ENCODE measurements around the gene DECR2. TPM values are rescaled to one million over a fixed set of nuclear protein-coding genes. Genes with fewer than 3 reads are reported as not detected.
A peak's percentile ranks its signal among the peaks of the same experiment; 100 is the strongest.
"Not testable (repeated sequence)": the region's sequence is repeated elsewhere in the genome, so short reads cannot be mapped to it uniquely, and the experiment has no call there.

The DECR2 gene
- total RNA-seq, 4 donors from 2014 or later = 10.6 to 106 (median 31.9) TPM

GRCh38 chr16:381012-381788, 20.5 kb upstream of the DECR2 start:
- no peak for DNase-seq
- Histone ChIP-seq H3K27ac (peak overlapping the region; percentile 28 to 64), H3K4me1 (no peaks in the 10 kb centered on the region), H3K27me3 (no peaks in the 10 kb centered on the region), H3K36me3 (no peaks in the 10 kb centered on the region), H3K4me3 (peak overlapping the region; percentile 59 to 97), H3K9me3 (no peaks in the 10 kb centered on the region)
- intact Hi-C loops (cut with DNase I; ENCODE audit: low total_unique reads) = no loop called here
- TF ChIP-seq, protein P1, sequence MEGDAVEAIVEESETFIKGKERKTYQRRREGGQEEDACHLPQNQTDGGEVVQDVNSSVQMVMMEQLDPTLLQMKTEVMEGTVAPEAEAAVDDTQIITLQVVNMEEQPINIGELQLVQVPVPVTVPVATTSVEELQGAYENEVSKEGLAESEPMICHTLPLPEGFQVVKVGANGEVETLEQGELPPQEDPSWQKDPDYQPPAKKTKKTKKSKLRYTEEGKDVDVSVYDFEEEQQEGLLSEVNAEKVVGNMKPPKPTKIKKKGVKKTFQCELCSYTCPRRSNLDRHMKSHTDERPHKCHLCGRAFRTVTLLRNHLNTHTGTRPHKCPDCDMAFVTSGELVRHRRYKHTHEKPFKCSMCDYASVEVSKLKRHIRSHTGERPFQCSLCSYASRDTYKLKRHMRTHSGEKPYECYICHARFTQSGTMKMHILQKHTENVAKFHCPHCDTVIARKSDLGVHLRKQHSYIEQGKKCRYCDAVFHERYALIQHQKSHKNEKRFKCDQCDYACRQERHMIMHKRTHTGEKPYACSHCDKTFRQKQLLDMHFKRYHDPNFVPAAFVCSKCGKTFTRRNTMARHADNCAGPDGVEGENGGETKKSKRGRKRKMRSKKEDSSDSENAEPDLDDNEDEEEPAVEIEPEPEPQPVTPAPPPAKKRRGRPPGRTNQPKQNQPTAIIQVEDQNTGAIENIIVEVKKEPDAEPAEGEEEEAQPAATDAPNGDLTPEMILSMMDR (IDR thresholded peaks at IDR 0.05) = no peak
- TF ChIP-seq POLR2A (IDR thresholded peaks at IDR 0.05) = no peak

- peak; percentile 54 to 59 for DNase-seq
- intact Hi-C loops (cut with DNase I; ENCODE audit: low total_unique reads) = no loop called here
- Histone ChIP-seq H3K27me3 (no peaks in the 10 kb centered on the region), H3K9me3 (no peaks in the 10 kb centered on the region), H3K27ac (peak within 1 kb of the TSS; percentile 70 to 72), H3K36me3 (no peaks in the 10 kb centered on the region), H3K4me1 (no peaks in the 10 kb centered on the region), H3K4me3 (peak within 1 kb of the TSS; percentile 59 to 97)
- TF ChIP-seq, protein P1 (IDR thresholded peaks at IDR 0.05) = no peak
- TF ChIP-seq POLR2A (IDR thresholded peaks at IDR 0.05) = peak in 1 of 2 donors; percentile 45
Measured at GRCh38 chr16:381789-382717, 19.6 kb upstream of the DECR2 start, which contains the start of gene PGAP6. Gene PGAP6, minus strand, starts transcription at chr16:381978. Its CDS starts 157 bp downstream, at chr16:381821.

GRCh38 chr16:383326-384051, 18.2 kb upstream of the DECR2 start:
- intact Hi-C loops (cut with DNase I; ENCODE audit: low total_unique reads) = no loop called here
- no peaks in the 10 kb centered on the region for H3K27me3 ChIP-seq
- H3K27ac ChIP-seq = no peak overlapping the region
- no peaks in the 10 kb centered on the region for H3K4me1 ChIP-seq
- no peak overlapping the region for H3K4me3 ChIP-seq
- no peak for DNase-seq
- H3K36me3 ChIP-seq = no peaks in the 10 kb centered on the region
- TF ChIP-seq POLR2A (IDR thresholded peaks at IDR 0.05) = peak in 1 of 2 donors; percentile 22
- TF ChIP-seq, protein P1 (IDR thresholded peaks at IDR 0.05) = no peak
- H3K9me3 ChIP-seq = no peaks in the 10 kb centered on the region

DNA sequence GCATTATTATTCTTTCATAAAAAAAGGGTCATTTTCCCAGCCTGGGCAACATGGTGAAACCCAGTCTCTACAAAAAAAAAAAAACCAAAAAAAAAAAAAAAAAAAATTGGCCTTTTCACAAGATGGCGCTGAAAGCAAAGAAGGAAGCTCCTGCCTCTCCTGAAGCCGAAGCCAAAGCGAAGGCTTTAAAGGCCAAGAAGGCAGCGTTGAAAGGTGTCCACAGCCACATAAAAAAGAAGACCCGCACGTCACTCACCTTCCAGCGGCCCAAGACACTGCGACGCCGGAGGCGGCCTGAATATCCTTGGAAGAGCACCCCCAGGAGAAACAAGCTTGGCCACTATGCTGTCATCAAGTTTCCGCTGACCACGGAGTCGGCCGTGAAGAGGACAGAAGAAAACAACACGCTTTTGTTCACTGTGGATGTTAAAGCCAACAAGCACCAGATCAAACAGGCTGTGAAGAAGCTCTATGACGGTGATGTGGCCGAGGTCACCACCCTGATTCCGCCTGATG, 15.0 kb upstream of the DECR2 start:
- no peaks in the 10 kb centered on the region for H3K36me3 ChIP-seq
- H3K4me3 ChIP-seq = no peak overlapping the region
- H3K27me3 ChIP-seq = no peaks in the 10 kb centered on the region
- intact Hi-C loops (cut with DNase I; ENCODE audit: low total_unique reads) = no loop called here
- DNase-seq = no peak
- H3K4me1 ChIP-seq = no peaks in the 10 kb centered on the region
- no peak overlapping the region for H3K27ac ChIP-seq
- no peaks in the 10 kb centered on the region for H3K9me3 ChIP-seq
- TF ChIP-seq, protein P1 (IDR thresholded peaks at IDR 0.05) = no peak
- no peak for TF ChIP-seq POLR2A (IDR thresholded peaks at IDR 0.05)

GRCh38 chr16:387761-388666, 13.7 kb upstream of the DECR2 start:
- H3K27me3 ChIP-seq; H3K9me3 ChIP-seq; H3K4me1 ChIP-seq; intact Hi-C loops (cut with DNase I; ENCODE audit: low total_unique reads); H3K4me3 ChIP-seq; H3K27ac ChIP-seq; H3K36me3 ChIP-seq; DNase-seq: not testable (repeated sequence)

Data from uterus (tissue), 4 donors.